ENCODE data around the gene CAPZA1.
A peak's percentile ranks its signal among the peaks of the same experiment; 100 is the strongest.

The CAPZA1 gene

GRCh38 chr1:112685913-112686312, 66.3 kb downstream of the CAPZA1 start:
- ATAC-seq, result no peak
- no peak for TF ChIP-seq OSR1 (CRISPR knock-in tag; IDR thresholded peaks at IDR 0.05)
- TF ChIP-seq RARB (CRISPR knock-in tag; IDR thresholded peaks at IDR 0.05), result no peak
- no peak for TF ChIP-seq ISL1 (CRISPR knock-in tag; IDR thresholded peaks at IDR 0.05)
- no peak for TF ChIP-seq ZNF565 (CRISPR knock-in tag; conservative IDR thresholded peaks at IDR 0.05; ENCODE audit: low read depth)
- TF ChIP-seq TCF4 (CRISPR knock-in tag; IDR thresholded peaks at IDR 0.05; ENCODE audit: borderline replicate concordance), result no peak
- no peak for TF ChIP-seq ARNTL (CRISPR knock-in tag; IDR thresholded peaks at IDR 0.05; ENCODE audit: borderline replicate concordance, low read depth)
- no peak for TF ChIP-seq ZNF70 (CRISPR knock-in tag; IDR thresholded peaks at IDR 0.05)
- no peak for TF ChIP-seq GLIS3 (CRISPR knock-in tag; IDR thresholded peaks at IDR 0.05)
- no peak for TF ChIP-seq CREB5 (CRISPR knock-in tag; IDR thresholded peaks at IDR 0.05; ENCODE audit: low read depth)
- TF ChIP-seq SNAI2 (CRISPR knock-in tag; IDR thresholded peaks at IDR 0.05), result no peak
- no peak for TF ChIP-seq ZFP30 (CRISPR knock-in tag; IDR thresholded peaks at IDR 0.05)
- TF ChIP-seq TSHZ2 (CRISPR knock-in tag; IDR thresholded peaks at IDR 0.05), result no peak
- TF ChIP-seq PATZ1 (CRISPR knock-in tag; IDR thresholded peaks at IDR 0.05; ENCODE audit: borderline replicate concordance), result no peak
- TF ChIP-seq ZNF8 (CRISPR knock-in tag; IDR thresholded peaks at IDR 0.05), result no peak
- TF ChIP-seq ZFP3 (CRISPR knock-in tag; IDR thresholded peaks at IDR 0.05), result no peak
- no peak for TF ChIP-seq PPARA (CRISPR knock-in tag; IDR thresholded peaks at IDR 0.05; ENCODE audit: borderline replicate concordance)
- TF ChIP-seq BACH2 (CRISPR knock-in tag; IDR thresholded peaks at IDR 0.05; ENCODE audit: borderline replicate concordance), result no peak
- no peak for TF ChIP-seq TOX (CRISPR knock-in tag; IDR thresholded peaks at IDR 0.05; ENCODE audit: borderline replicate concordance)

- ATAC-seq, result no peak
- TF ChIP-seq ZNF8 (CRISPR knock-in tag; IDR thresholded peaks at IDR 0.05) (no peak), TOX (CRISPR knock-in tag; IDR thresholded peaks at IDR 0.05; ENCODE audit: borderline replicate concordance) (no peak), POU6F1 (CRISPR knock-in tag; IDR thresholded peaks at IDR 0.05; ENCODE audit: borderline replicate concordance, low read depth) (no peak), CSDC2 (CRISPR knock-in tag; IDR thresholded peaks at IDR 0.05) (no peak), RARB (CRISPR knock-in tag; IDR thresholded peaks at IDR 0.05) (no peak), ARNTL (CRISPR knock-in tag; IDR thresholded peaks at IDR 0.05; ENCODE audit: borderline replicate concordance, low read depth) (no peak), BACH2 (CRISPR knock-in tag; IDR thresholded peaks at IDR 0.05; ENCODE audit: borderline replicate concordance) (no peak)
These were observed 66.8 kb downstream of the CAPZA1 start for GRCh38 chr1:112686417-112686816.

GRCh38 chr1:112686835-112687234, 67.2 kb downstream of the CAPZA1 start:
- ATAC-seq, result peak; percentile 24; the same call in 1 of the 3 replicates
- TF ChIP-seq ZNF565 (CRISPR knock-in tag; conservative IDR thresholded peaks at IDR 0.05; ENCODE audit: low read depth) (no peak), ZFP3 (CRISPR knock-in tag; IDR thresholded peaks at IDR 0.05) (no peak), PATZ1 (CRISPR knock-in tag; IDR thresholded peaks at IDR 0.05; ENCODE audit: borderline replicate concordance) (no peak), SNAI2 (CRISPR knock-in tag; IDR thresholded peaks at IDR 0.05) (no peak), BACH2 (CRISPR knock-in tag; IDR thresholded peaks at IDR 0.05; ENCODE audit: borderline replicate concordance) (no peak), TCF4 (CRISPR knock-in tag; IDR thresholded peaks at IDR 0.05; ENCODE audit: borderline replicate concordance) (no peak), TSHZ2 (CRISPR knock-in tag; IDR thresholded peaks at IDR 0.05) (no peak), CSDC2 (CRISPR knock-in tag; IDR thresholded peaks at IDR 0.05) (no peak), RARB (CRISPR knock-in tag; IDR thresholded peaks at IDR 0.05) (no peak), ISL1 (CRISPR knock-in tag; IDR thresholded peaks at IDR 0.05) (no peak), GLIS3 (CRISPR knock-in tag; IDR thresholded peaks at IDR 0.05) (no peak), PPARA (CRISPR knock-in tag; IDR thresholded peaks at IDR 0.05; ENCODE audit: borderline replicate concordance) (no peak), ZFP30 (CRISPR knock-in tag; IDR thresholded peaks at IDR 0.05) (no peak), ZNF70 (CRISPR knock-in tag; IDR thresholded peaks at IDR 0.05) (no peak), ZC3H10 (CRISPR knock-in tag; IDR thresholded peaks at IDR 0.05) (no peak), POU6F1 (CRISPR knock-in tag; IDR thresholded peaks at IDR 0.05; ENCODE audit: borderline replicate concordance, low read depth) (no peak), ARNTL (CRISPR knock-in tag; IDR thresholded peaks at IDR 0.05; ENCODE audit: borderline replicate concordance, low read depth) (no peak), OSR1 (CRISPR knock-in tag; IDR thresholded peaks at IDR 0.05) (no peak)
